HepG2 (cell line): Measurements from ENCODE around the gene INO80B. TPM values are rescaled to one million over a fixed set of nuclear protein-coding genes. Genes with fewer than 3 reads are reported as not detected.

Experiments used
- ARHGAP35 ChIP-seq: sonication (generic); formaldehyde crosslinking; IDR thresholded peaks from 2 replicates; pipeline ENCODE4 v1.9.0; 2022; ENCODE audit warnings: mild to moderate bottlenecking, inconsistent platforms, moderate library complexity, missing genetic modification reagents, borderline replicate concordance
- ATAD3A ChIP-seq: sonication (generic); formaldehyde crosslinking; IDR thresholded peaks from 2 replicates; pipeline ENCODE4 v1.4.0; 2020; ENCODE audit warnings: missing genetic modification reagents
- CBX2 ChIP-seq, 2 experiments: fragments of 200-600 bp in 1 of 2; sonication (generic); formaldehyde crosslinking in 1 of 2; IDR thresholded peaks; 2 replicates each; pipeline versions ENCODE4 v1.7.0 to v1.8.1; 2018 to 2022; ENCODE audit warnings: low read depth in 2 of 2, low read length in 1 of 2, mild to moderate bottlenecking in 1 of 2, missing genetic modification reagents in 1 of 2
- HOXA7 ChIP-seq: sonication (generic); formaldehyde crosslinking; IDR thresholded peaks from 2 replicates; pipeline ENCODE4 v1.8.1; 2022; ENCODE audit warnings: mild to moderate bottlenecking, missing genetic modification reagents, moderate library complexity
- PAWR ChIP-seq: sonication (generic); formaldehyde crosslinking; IDR thresholded peaks from 2 replicates; pipeline ENCODE4 v1.4.0; 2020; ENCODE audit warnings: missing genetic modification reagents, mild to moderate bottlenecking, borderline replicate concordance
- RFXAP ChIP-seq: sonication (generic); formaldehyde crosslinking; IDR thresholded peaks from 2 replicates; pipeline ENCODE4 v1.4.0; 2020; ENCODE audit warnings: missing genetic modification reagents, borderline replicate concordance
- SIX1 ChIP-seq: sonication (generic); formaldehyde crosslinking; IDR thresholded peaks from 2 replicates; pipeline ENCODE4 v1.4.0; 2020; ENCODE audit warnings: missing genetic modification reagents, borderline replicate concordance
- SP2 ChIP-seq: sonication (generic); formaldehyde crosslinking; IDR thresholded peaks from 2 replicates; pipeline ENCODE4 v1.5.1; 2020; ENCODE audit warnings: mild to moderate bottlenecking, missing genetic modification reagents
- THAP11 ChIP-seq: IDR thresholded peaks from 2 replicates; pipeline ENCODE4 v1.6.1; 2016; ENCODE audit warnings: missing biosample characterization, missing genetic modification reagents
- YEATS2 ChIP-seq: sonication (generic); formaldehyde crosslinking; IDR thresholded peaks from 2 replicates; pipeline ENCODE4 v1.4.0; 2020; ENCODE audit warnings: missing genetic modification reagents, borderline replicate concordance
- ZFP36L1 ChIP-seq: sonication (generic); formaldehyde crosslinking; IDR thresholded peaks from 2 replicates; pipeline ENCODE4 v1.8.0; 2022; ENCODE audit warnings: mild to moderate bottlenecking, missing genetic modification reagents, moderate library complexity
- ZNF121 ChIP-seq: sonication (generic); formaldehyde crosslinking; IDR thresholded peaks from 2 replicates; pipeline ENCODE4 v1.5.0; 2020; ENCODE audit warnings: mild to moderate bottlenecking, missing genetic modification reagents
- ZNF263 ChIP-seq: sonication (generic); formaldehyde crosslinking; IDR thresholded peaks from 2 replicates; pipeline ENCODE4 v1.4.0; 2020; ENCODE audit warnings: missing genetic modification reagents
- ZNF317 ChIP-seq: sonication (generic); formaldehyde crosslinking; IDR thresholded peaks from 2 replicates; pipeline ENCODE4 v1.5.0; 2020; ENCODE audit warnings: mild to moderate bottlenecking, missing genetic modification reagents
- ZNF501 ChIP-seq: sonication (generic); formaldehyde crosslinking; IDR thresholded peaks from 2 replicates; pipeline ENCODE4 v1.5.1; 2020; ENCODE audit warnings: mild to moderate bottlenecking, moderate library complexity, missing genetic modification reagents
- ZNF570 ChIP-seq: sonication (generic); formaldehyde crosslinking; IDR thresholded peaks from 2 replicates; pipeline ENCODE4 v1.4.0; 2020; ENCODE audit warnings: mild to moderate bottlenecking, missing genetic modification reagents, borderline replicate concordance
- ZNF589 ChIP-seq: sonication (generic); formaldehyde crosslinking; conservative IDR thresholded peaks from 2 replicates; pipeline ENCODE4 v1.8.0; 2022; ENCODE audit warnings: mild to moderate bottlenecking, moderate library complexity, missing genetic modification reagents
- ZNF891 ChIP-seq: sonication (generic); formaldehyde crosslinking; IDR thresholded peaks from 2 replicates; pipeline ENCODE4 v1.5.0; 2020; ENCODE audit warnings: mild to moderate bottlenecking, missing genetic modification reagents
- polyA plus RNA-seq, 8 experiments: library from polyadenylated mRNA; depleted of rRNA in 3 of 8; stranded (reverse) in 7 of 8; unstranded in 1 of 8; fragments of >200 nt; fragmentation: Illumina TruSeq in 4 of 8; extraction: Trizol in 4 of 8; gene quantifications; 2 replicates each; pipeline versions ENCODE4 v1.2.1 to v1.2.3, GENCODE V29; 2011 to 2016; ENCODE audit warnings: low read depth in 4 of 8, missing spikeins in 1 of 8, mixed read lengths in 1 of 8; ENCODE audit not compliant: insufficient read depth in 1 of 8
- total RNA-seq, 5 experiments: library from RNA; depleted of rRNA; stranded (reverse); fragments of >200 nt; fragmentation: Illumina TruSeq; extraction: Trizol; gene quantifications; 2 replicates each; pipeline ENCODE4 v1.2.3, GENCODE V29; 2016; ENCODE audit warnings: low read depth in 1 of 5
- TF ChIP-seq, protein P1 (sequence below): sonication (generic); formaldehyde crosslinking; IDR thresholded peaks from 2 replicates; pipeline ENCODE4 v1.4.0; 2020; ENCODE audit warnings: missing genetic modification reagents
- TF ChIP-seq, protein P2 (sequence below): sonication (generic); formaldehyde crosslinking; IDR thresholded peaks from 2 replicates; pipeline ENCODE4 v1.5.0; 2020; ENCODE audit warnings: missing genetic modification reagents
- TF ChIP-seq, protein P3 (sequence below): sonication (generic); formaldehyde crosslinking; IDR thresholded peaks from 2 replicates; pipeline ENCODE4 v1.4.0; 2020; ENCODE audit warnings: missing genetic modification reagents
- TF ChIP-seq, protein P4 (sequence below): sonication (generic); formaldehyde crosslinking; IDR thresholded peaks from 2 replicates; pipeline ENCODE4 v1.8.0; 2022; ENCODE audit warnings: mild to moderate bottlenecking, missing genetic modification reagents

Gene INO80B
- total and polyA plus RNA-seq, 2 of the 13 experiments (the other 11 are each of a cell fraction or from before 2014, with no cell fraction given): 6.2 to 14.5 TPM

DNA sequence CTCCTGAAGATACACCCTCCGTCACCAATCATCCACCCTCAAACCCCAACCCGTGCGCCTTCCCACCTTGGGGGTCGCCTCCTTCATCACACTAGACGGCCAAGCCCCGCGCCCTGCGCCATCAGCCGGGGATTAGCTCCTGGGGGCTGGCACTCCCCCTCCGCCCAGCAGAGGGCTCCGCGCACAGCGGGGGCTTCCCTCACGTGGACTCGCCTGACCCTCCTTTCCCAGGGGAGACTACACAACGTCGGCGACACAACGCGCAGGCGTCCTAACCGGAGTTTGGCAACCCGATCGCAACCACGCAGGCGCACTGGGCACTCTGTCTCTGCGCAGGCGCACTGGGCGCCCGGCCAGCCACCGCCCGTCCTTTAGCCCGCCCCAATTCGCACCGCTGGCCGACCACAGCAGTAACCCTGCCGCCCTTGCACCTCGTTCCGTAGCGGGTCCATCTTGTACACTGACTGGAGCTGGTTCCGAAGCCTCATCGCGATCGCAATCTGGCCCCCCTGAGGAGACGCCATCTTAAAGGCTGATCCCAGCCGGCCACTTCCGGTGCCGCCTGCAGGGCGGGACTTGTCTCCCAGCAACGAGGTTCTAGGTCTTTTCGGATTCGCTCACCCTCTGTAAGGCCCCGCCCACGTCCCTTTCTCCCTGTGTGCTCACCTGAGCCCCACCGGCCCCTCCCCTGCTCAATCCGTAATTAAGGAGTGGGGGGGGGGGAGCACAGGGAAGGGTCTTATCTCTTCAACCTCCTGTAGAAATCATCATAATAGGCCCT is 52.4 kb downstream of the INO80B start, which contains the start of gene PCGF1 (continued):
- TF ChIP-seq PAWR (CRISPR knock-in tag): 0 out of 2 replicates have a peak, but pooled peaks have one; percentile 37
- TF ChIP-seq, protein P1, sequence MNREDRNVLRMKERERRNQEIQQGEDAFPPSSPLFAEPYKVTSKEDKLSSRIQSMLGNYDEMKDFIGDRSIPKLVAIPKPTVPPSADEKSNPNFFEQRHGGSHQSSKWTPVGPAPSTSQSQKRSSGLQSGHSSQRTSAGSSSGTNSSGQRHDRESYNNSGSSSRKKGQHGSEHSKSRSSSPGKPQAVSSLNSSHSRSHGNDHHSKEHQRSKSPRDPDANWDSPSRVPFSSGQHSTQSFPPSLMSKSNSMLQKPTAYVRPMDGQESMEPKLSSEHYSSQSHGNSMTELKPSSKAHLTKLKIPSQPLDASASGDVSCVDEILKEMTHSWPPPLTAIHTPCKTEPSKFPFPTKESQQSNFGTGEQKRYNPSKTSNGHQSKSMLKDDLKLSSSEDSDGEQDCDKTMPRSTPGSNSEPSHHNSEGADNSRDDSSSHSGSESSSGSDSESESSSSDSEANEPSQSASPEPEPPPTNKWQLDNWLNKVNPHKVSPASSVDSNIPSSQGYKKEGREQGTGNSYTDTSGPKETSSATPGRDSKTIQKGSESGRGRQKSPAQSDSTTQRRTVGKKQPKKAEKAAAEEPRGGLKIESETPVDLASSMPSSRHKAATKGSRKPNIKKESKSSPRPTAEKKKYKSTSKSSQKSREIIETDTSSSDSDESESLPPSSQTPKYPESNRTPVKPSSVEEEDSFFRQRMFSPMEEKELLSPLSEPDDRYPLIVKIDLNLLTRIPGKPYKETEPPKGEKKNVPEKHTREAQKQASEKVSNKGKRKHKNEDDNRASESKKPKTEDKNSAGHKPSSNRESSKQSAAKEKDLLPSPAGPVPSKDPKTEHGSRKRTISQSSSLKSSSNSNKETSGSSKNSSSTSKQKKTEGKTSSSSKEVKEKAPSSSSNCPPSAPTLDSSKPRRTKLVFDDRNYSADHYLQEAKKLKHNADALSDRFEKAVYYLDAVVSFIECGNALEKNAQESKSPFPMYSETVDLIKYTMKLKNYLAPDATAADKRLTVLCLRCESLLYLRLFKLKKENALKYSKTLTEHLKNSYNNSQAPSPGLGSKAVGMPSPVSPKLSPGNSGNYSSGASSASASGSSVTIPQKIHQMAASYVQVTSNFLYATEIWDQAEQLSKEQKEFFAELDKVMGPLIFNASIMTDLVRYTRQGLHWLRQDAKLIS: peak; percentile 58; the same call in 1 of the 2 replicates
- TF ChIP-seq SP2: peak; percentile 94
- TF ChIP-seq HOXA7: no peak
- no peak for TF ChIP-seq ZNF589 (CRISPR knock-in tag)
- 0 out of 2 replicates have a peak, but pooled peaks have one; percentile 18 for TF ChIP-seq ZFP36L1 (CRISPR knock-in tag)
- TF ChIP-seq ZNF263 (CRISPR knock-in tag): peak; percentile 76
- no peak for TF ChIP-seq CBX2 (IDR thresholded peaks at IDR 0.05; ENCODE audit: low read depth, low read length)
- 0 out of 2 replicates have a peak, but pooled peaks have one; percentile 35 for TF ChIP-seq CBX2 (CRISPR knock-in tag; IDR thresholded peaks at IDR 0.05; ENCODE audit: low read depth)
- TF ChIP-seq ZNF570: no peak
- peak; percentile 95 for TF ChIP-seq RFXAP
- peak; percentile 83; the same call in 1 of the 2 replicates for TF ChIP-seq ZNF891 (CRISPR knock-in tag)
- TF ChIP-seq, protein P2, sequence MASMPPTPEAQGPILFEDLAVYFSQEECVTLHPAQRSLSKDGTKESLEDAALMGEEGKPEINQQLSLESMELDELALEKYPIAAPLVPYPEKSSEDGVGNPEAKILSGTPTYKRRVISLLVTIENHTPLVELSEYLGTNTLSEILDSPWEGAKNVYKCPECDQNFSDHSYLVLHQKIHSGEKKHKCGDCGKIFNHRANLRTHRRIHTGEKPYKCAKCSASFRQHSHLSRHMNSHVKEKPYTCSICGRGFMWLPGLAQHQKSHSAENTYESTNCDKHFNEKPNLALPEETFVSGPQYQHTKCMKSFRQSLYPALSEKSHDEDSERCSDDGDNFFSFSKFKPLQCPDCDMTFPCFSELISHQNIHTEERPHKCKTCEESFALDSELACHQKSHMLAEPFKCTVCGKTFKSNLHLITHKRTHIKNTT (CRISPR knock-in tag): no peak
- peak; percentile 94 for TF ChIP-seq ARHGAP35 (CRISPR knock-in tag)
- peak; percentile 90 for TF ChIP-seq ZNF501
- TF ChIP-seq THAP11 (CRISPR knock-in tag): peak; percentile 95
- peak; percentile 88; the same call in 1 of the 2 replicates for TF ChIP-seq YEATS2 (CRISPR knock-in tag)
- 0 out of 2 replicates have a peak, but pooled peaks have one; percentile 24 for TF ChIP-seq ZNF121 (CRISPR knock-in tag)
- TF ChIP-seq, protein P3, sequence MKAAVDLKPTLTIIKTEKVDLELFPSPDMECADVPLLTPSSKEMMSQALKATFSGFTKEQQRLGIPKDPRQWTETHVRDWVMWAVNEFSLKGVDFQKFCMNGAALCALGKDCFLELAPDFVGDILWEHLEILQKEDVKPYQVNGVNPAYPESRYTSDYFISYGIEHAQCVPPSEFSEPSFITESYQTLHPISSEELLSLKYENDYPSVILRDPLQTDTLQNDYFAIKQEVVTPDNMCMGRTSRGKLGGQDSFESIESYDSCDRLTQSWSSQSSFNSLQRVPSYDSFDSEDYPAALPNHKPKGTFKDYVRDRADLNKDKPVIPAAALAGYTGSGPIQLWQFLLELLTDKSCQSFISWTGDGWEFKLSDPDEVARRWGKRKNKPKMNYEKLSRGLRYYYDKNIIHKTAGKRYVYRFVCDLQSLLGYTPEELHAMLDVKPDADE (CRISPR knock-in tag): no peak
- 0 out of 2 replicates have a peak, but pooled peaks have one; percentile 74 for TF ChIP-seq ATAD3A (CRISPR knock-in tag)
- TF ChIP-seq ZNF317: peak; percentile 47
- 0 out of 2 replicates have a peak, but pooled peaks have one; percentile 42 for TF ChIP-seq SIX1
- TF ChIP-seq, protein P4, sequence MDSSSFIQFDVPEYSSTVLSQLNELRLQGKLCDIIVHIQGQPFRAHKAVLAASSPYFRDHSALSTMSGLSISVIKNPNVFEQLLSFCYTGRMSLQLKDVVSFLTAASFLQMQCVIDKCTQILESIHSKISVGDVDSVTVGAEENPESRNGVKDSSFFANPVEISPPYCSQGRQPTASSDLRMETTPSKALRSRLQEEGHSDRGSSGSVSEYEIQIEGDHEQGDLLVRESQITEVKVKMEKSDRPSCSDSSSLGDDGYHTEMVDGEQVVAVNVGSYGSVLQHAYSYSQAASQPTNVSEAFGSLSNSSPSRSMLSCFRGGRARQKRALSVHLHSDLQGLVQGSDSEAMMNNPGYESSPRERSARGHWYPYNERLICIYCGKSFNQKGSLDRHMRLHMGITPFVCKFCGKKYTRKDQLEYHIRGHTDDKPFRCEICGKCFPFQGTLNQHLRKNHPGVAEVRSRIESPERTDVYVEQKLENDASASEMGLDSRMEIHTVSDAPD: no peak
